K562 (cell line): ENCODE measurements around the gene MED29. TPM values are rescaled to one million over a fixed set of nuclear protein-coding genes. Genes with fewer than 3 reads are reported as not detected.

ENCODE experiments used
- ASH1L ChIP-seq: fragments of 450-650 bp; IDR thresholded peaks from 2 replicates; pipeline ENCODE4 v1.6.1; 2018; ENCODE audit warnings: borderline replicate concordance, mild to moderate bottlenecking, low read depth; ENCODE audit not compliant: partially characterized antibody
- BDP1 ChIP-seq: IDR thresholded peaks from 3 replicates; pipeline ENCODE4 v1.6.1; 2011; ENCODE audit not compliant: insufficient read length, insufficient read depth
- ERF ChIP-seq: fragments of 450-650 bp; formaldehyde crosslinking; IDR thresholded peaks from 2 replicates; pipeline ENCODE4 v1.4.0; 2020; ENCODE audit warnings: mild to moderate bottlenecking, mixed read lengths
- FOSL1 ChIP-seq: fragments of 200-800 bp; sonication (Bioruptor generic); conservative IDR thresholded peaks from 2 replicates; pipeline ENCODE4 v1.6.1; 2016; ENCODE audit warnings: missing genetic modification characterization, missing compliant biosample characterization
- MTA3 ChIP-seq: fragments of 450-650 bp; formaldehyde crosslinking; IDR thresholded peaks from 2 replicates; pipeline ENCODE4 v1.6.1; 2017; ENCODE audit warnings: mild to moderate bottlenecking, borderline replicate concordance
- MXI1 ChIP-seq: IDR thresholded peaks from 2 replicates; pipeline ENCODE4 v1.6.1; 2011; ENCODE audit warnings: low read depth, mild to moderate bottlenecking, improper control_type of control experiment, low read length
- SETDB1 ChIP-seq: IDR thresholded peaks from one replicate; pipeline ENCODE4 v1.6.1; 2012; ENCODE audit warnings: low read length, control low read depth, inconsistent platforms
- SMAD3 ChIP-seq: fragments of 450-650 bp; formaldehyde crosslinking; conservative IDR thresholded peaks from 2 replicates; pipeline ENCODE4 v1.4.0; 2020; ENCODE audit warnings: mild to moderate bottlenecking
- USF1 ChIP-seq: sonication (generic); formaldehyde crosslinking; IDR thresholded peaks from 2 replicates; pipeline ENCODE4 v1.9.0; 2022; ENCODE audit warnings: mild to moderate bottlenecking, missing genetic modification reagents
- ZBTB7A ChIP-seq: IDR thresholded peaks from 2 replicates; pipeline ENCODE4 v1.6.1; 2011; ENCODE audit warnings: low read depth, mild to moderate bottlenecking, low read length, moderate library complexity, borderline replicate concordance; ENCODE audit not compliant: control insufficient read depth
- ZC3H11A ChIP-seq: IDR thresholded peaks from 2 replicates; pipeline ENCODE4 v1.6.1; 2012; ENCODE audit warnings: low read depth, low read length, improper control_type of control experiment
- ZNF57 ChIP-seq: fragments of 450-650 bp; formaldehyde crosslinking; IDR thresholded peaks from 2 replicates; pipeline ENCODE4 v1.4.0; 2020; ENCODE audit warnings: mild to moderate bottlenecking, moderate library complexity
- polyA plus RNA-seq, 8 experiments: library from polyadenylated mRNA; depleted of rRNA in 4 of 8; stranded (reverse) in 5 of 8; unstranded in 3 of 8; fragments of >200 nt; fragmentation: Nextera tagmentation in 2 of 8; fragmentation: Illumina TruSeq in 1 of 8; extraction: Ambion mirVana in 2 of 8; extraction: Trizol in 1 of 8; gene quantifications; 2 replicates each; pipeline versions ENCODE4 v1.2.1 to v1.2.3, GENCODE V29; 2011 to 2014; ENCODE audit warnings: inconsistent platforms in 1 of 8, missing spikeins in 1 of 8
- total RNA-seq, 7 experiments: library from RNA; depleted of rRNA in 6 of 7; stranded (reverse); fragments of >200 nt in 6 of 7; fragmentation: Illumina TruSeq in 2 of 7; extraction: Trizol in 2 of 7; gene quantifications; 2 replicates each; pipeline versions ENCODE4 v1.2.1 to v1.2.3, GENCODE V29; 2011 to 2021; ENCODE audit warnings: low replicate concordance in 1 of 7
- TF ChIP-seq, protein P1 (sequence below): fragments of 450-650 bp; formaldehyde crosslinking; IDR thresholded peaks from 2 replicates; pipeline ENCODE4 v1.4.0; 2020; ENCODE audit warnings: mild to moderate bottlenecking, moderate library complexity
- TF ChIP-seq, protein P2 (sequence below), 2 experiments: fragments of 450-650 bp; formaldehyde crosslinking in 1 of 2; IDR thresholded peaks; 2 replicates each; pipeline versions ENCODE4 v1.4.0 to v1.6.1; 2014 to 2020; ENCODE audit warnings: mild to moderate bottlenecking in 2 of 2, borderline replicate concordance in 1 of 2, low read depth in 1 of 2
- TF ChIP-seq, protein P3 (sequence below): fragments of 250-450 bp; sonication (Bioruptor Pico); IDR thresholded peaks from 2 replicates; pipeline ENCODE4 v1.8.0; 2022; ENCODE audit warnings: moderate library complexity, mild to moderate bottlenecking, inconsistent platforms

The MED29 gene
- total and polyA plus RNA-seq, 9 of the 15 experiments (the other 6 are each of a cell fraction or from before 2014, with no cell fraction given) = 1.8 to 22.6 (median 12.4) TPM

- TF ChIP-seq USF1 (CRISPR knock-in tag) = no peak
- no peak for TF ChIP-seq ZC3H11A
- TF ChIP-seq MXI1 = no peak
- TF ChIP-seq ZBTB7A = peak; percentile 89; the same call in 1 of the 2 replicates
- no peak for TF ChIP-seq FOSL1 (tag)
- TF ChIP-seq, protein P1, sequence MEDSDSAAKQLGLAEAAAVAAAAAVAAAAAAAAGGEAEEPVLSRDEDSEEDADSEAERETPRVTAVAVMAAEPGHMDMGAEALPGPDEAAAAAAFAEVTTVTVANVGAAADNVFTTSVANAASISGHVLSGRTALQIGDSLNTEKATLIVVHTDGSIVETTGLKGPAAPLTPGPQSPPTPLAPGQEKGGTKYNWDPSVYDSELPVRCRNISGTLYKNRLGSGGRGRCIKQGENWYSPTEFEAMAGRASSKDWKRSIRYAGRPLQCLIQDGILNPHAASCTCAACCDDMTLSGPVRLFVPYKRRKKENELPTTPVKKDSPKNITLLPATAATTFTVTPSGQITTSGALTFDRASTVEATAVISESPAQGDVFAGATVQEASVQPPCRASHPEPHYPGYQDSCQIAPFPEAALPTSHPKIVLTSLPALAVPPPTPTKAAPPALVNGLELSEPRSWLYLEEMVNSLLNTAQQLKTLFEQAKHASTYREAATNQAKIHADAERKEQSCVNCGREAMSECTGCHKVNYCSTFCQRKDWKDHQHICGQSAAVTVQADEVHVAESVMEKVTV (CRISPR knock-in tag) = peak; percentile 92
- no peak for TF ChIP-seq MTA3
- no peak for TF ChIP-seq ZNF57
- no peak for TF ChIP-seq ERF (CRISPR knock-in tag)
- no peak for TF ChIP-seq SETDB1
- TF ChIP-seq ASH1L = no peak
- TF ChIP-seq, protein P2, sequence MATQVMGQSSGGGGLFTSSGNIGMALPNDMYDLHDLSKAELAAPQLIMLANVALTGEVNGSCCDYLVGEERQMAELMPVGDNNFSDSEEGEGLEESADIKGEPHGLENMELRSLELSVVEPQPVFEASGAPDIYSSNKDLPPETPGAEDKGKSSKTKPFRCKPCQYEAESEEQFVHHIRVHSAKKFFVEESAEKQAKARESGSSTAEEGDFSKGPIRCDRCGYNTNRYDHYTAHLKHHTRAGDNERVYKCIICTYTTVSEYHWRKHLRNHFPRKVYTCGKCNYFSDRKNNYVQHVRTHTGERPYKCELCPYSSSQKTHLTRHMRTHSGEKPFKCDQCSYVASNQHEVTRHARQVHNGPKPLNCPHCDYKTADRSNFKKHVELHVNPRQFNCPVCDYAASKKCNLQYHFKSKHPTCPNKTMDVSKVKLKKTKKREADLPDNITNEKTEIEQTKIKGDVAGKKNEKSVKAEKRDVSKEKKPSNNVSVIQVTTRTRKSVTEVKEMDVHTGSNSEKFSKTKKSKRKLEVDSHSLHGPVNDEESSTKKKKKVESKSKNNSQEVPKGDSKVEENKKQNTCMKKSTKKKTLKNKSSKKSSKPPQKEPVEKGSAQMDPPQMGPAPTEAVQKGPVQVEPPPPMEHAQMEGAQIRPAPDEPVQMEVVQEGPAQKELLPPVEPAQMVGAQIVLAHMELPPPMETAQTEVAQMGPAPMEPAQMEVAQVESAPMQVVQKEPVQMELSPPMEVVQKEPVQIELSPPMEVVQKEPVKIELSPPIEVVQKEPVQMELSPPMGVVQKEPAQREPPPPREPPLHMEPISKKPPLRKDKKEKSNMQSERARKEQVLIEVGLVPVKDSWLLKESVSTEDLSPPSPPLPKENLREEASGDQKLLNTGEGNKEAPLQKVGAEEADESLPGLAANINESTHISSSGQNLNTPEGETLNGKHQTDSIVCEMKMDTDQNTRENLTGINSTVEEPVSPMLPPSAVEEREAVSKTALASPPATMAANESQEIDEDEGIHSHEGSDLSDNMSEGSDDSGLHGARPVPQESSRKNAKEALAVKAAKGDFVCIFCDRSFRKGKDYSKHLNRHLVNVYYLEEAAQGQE (IDR thresholded peaks at IDR 0.05; ENCODE audit: borderline replicate concordance) = peak; percentile 95
- TF ChIP-seq, protein P2 (CRISPR knock-in tag; IDR thresholded peaks at IDR 0.05; ENCODE audit: low read depth) = no peak
- no peak for TF ChIP-seq SMAD3
- TF ChIP-seq BDP1 = no peak
- TF ChIP-seq, protein P3, sequence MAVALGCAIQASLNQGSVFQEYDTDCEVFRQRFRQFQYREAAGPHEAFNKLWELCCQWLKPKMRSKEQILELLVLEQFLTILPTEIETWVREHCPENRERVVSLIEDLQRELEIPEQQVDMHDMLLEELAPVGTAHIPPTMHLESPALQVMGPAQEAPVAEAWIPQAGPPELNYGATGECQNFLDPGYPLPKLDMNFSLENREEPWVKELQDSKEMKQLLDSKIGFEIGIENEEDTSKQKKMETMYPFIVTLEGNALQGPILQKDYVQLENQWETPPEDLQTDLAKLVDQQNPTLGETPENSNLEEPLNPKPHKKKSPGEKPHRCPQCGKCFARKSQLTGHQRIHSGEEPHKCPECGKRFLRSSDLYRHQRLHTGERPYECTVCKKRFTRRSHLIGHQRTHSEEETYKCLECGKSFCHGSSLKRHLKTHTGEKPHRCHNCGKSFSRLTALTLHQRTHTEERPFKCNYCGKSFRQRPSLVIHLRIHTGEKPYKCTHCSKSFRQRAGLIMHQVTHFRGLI (CRISPR knock-in tag) = no peak
Measured at GRCh38 chr19:39397360-39398296, 6.5 kb downstream of the MED29 start (continued).
